ENCODE results near the gene CEP112. TPM values are rescaled to one million over a fixed set of nuclear protein-coding genes. Genes with fewer than 3 reads are reported as not detected.

Gene CEP112
- total and polyA plus RNA-seq, 2 donors (not counting 3 experiments of a cell fraction or from before 2014, with no cell fraction given), result 1.5 to 25.3 TPM

DNA sequence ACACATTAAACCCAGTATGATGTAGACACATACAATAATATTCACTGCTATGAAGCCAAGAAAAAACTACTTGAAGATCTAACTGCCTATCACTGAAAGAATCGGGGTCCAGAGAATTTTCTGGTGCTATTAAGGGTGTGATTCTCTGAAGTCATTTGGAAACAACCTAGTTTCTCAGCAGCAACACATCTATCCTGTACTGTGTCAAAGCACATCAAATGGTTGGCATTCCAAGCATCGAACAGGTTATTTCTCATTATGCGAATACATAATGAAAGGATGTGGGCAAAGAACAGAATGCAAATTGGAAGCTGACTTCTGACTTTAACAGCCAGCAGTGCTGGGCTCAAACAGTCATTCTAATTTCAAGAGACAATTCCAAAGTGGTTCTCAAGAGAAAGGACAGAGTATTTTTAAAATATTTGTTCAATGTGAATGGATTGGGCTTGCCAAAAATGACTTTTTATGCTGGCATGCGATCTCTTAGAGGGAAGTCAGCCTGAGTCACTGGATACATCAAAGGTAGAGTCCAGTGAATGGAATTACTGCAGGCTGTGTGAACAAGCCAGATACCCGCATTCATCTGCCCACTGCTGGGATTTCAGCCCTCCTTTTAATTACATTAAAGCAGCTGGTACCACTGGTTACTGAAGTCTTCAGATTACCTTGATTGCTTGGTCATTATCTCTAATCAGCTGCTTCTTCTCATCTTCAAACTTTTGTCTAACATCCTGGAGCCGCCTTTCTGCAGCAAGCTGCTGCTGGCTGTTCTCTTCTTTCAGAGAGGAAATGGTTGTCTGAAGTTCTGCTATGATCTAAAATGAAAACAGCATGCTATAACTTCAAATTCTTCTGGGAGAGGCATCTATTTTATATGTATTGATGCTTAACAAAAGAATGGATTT, 449.3 kb downstream of the CEP112 start:
- peak; percentile 76 for FAIRE-seq
- Histone ChIP-seq H3K79me2 (ENCODE audit: control insufficient read depth, insufficient read depth, low read length) (no peaks in the 10 kb centered on the region), H3K36me3 (ENCODE audit: control insufficient read depth in 2 of 2, extremely low read depth in 1 of 2, insufficient read depth in 2 of 2, low read length in 2 of 2) (no peaks in the 10 kb centered on the region), H3K9me3 (replicated peaks; ENCODE audit: control insufficient read depth, insufficient read depth, low read length) (no peaks in the 10 kb centered on the region), H3K9me1 (replicated peaks; ENCODE audit: control insufficient read depth, extremely low read depth, insufficient read depth, low read length) (no peaks in the 10 kb centered on the region), H3K4me3 (replicated peaks in 1 of 3; ENCODE audit: insufficient read depth in 1 of 3, low read depth in 1 of 3, low read length in 3 of 3) (no peak overlapping the region), H3K27me3 (ENCODE audit: control insufficient read depth in 2 of 2, insufficient read depth in 2 of 2, low read length in 2 of 2) (no peaks in the 10 kb centered on the region), H3K4me1 (ENCODE audit: control insufficient read depth, extremely low read depth, insufficient read depth, low read length) (peaks cover 22% of the 10 kb centered on the region), H4K20me1 (replicated peaks; ENCODE audit: control insufficient read depth, extremely low read depth, insufficient read depth, low read length) (no peaks in the 10 kb centered on the region), H3K27ac (ENCODE audit: insufficient read depth, low read depth, low read length) (peak overlapping the region; percentile 10), H3K4me2 (ENCODE audit: insufficient read depth, low read length) (peak overlapping the region; percentile 27), H3K9ac (replicated peaks; ENCODE audit: extremely low read depth, insufficient read depth, low read length) (peak overlapping the region; percentile 37), H2AFZ (ENCODE audit: low read depth, low read length) (peak overlapping the region; percentile 44)
- dilution Hi-C loops (cut with MboI; ENCODE audit: extremely low pct_ligation_motif_present, low sequenced_read_pairs), result no loop called here
- POLR2A ChIA-PET, result no interaction called here
- CTCF ChIA-PET, result interaction anchor here (1.0 kb wide), 2 partner anchors 25 to 52 kb away, joined by 3 read pairs; no protein-coding TSS in a partner anchor
- BruUV-seq (replicated peaks), result no TSS peak
- intact Hi-C loops (cut with micrococcal nuclease), result loop anchor here (5.0 kb wide), 1 partner anchor 180 kb away; the partner anchor contains the start of gene AXIN2
- peak; percentile 56 for DNase-seq (ENCODE audit: low read depth, low spot score)
- TF ChIP-seq, protein P1, sequence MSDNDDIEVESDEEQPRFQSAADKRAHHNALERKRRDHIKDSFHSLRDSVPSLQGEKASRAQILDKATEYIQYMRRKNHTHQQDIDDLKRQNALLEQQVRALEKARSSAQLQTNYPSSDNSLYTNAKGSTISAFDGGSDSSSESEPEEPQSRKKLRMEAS (IDR thresholded peaks at IDR 0.05; ENCODE audit: insufficient read depth, insufficient read length), result no peak
- TF ChIP-seq, protein P2, sequence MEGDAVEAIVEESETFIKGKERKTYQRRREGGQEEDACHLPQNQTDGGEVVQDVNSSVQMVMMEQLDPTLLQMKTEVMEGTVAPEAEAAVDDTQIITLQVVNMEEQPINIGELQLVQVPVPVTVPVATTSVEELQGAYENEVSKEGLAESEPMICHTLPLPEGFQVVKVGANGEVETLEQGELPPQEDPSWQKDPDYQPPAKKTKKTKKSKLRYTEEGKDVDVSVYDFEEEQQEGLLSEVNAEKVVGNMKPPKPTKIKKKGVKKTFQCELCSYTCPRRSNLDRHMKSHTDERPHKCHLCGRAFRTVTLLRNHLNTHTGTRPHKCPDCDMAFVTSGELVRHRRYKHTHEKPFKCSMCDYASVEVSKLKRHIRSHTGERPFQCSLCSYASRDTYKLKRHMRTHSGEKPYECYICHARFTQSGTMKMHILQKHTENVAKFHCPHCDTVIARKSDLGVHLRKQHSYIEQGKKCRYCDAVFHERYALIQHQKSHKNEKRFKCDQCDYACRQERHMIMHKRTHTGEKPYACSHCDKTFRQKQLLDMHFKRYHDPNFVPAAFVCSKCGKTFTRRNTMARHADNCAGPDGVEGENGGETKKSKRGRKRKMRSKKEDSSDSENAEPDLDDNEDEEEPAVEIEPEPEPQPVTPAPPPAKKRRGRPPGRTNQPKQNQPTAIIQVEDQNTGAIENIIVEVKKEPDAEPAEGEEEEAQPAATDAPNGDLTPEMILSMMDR (IDR thresholded peaks at IDR 0.05; ENCODE audit: extremely low read depth in 1 of 2, insufficient read depth in 1 of 2, low read depth in 1 of 2, low read length in 2 of 2), result no peak
- TF ChIP-seq MYC (IDR thresholded peaks at IDR 0.05; ENCODE audit: low read depth, low read length) (no peak), FOS (IDR thresholded peaks at IDR 0.05; ENCODE audit: borderline replicate concordance, insufficient read depth, low read length) (peak; percentile 53), POLR2A (IDR thresholded peaks at IDR 0.05; ENCODE audit: low read depth, low read length) (no peak), GATA2 (IDR thresholded peaks at IDR 0.05; ENCODE audit: insufficient read depth, insufficient read length, low read depth, low read length) (no peak), POLR2AphosphoS5 (IDR thresholded peaks at IDR 0.05; ENCODE audit: insufficient read depth, low read depth, low read length) (no peak)

All from endothelial cell of umbilical vein (primary cell).